ENCODE data around the gene SLC2A9. TPM values are rescaled to one million over a fixed set of nuclear protein-coding genes. Genes with fewer than 3 reads are reported as not detected.
A peak's percentile ranks its signal among the peaks of the same experiment; 100 is the strongest.

The SLC2A9 gene
- total RNA-seq, 1 experiment from 2014 or later = 33.3 TPM

GRCh38 chr4:10032625-10033024 is 11.3 kb upstream of the SLC2A9 start:
- POLR2A ChIA-PET = interaction anchor here (0.8 to 5.3 kb wide), 6 partner anchors 9 to 84 kb away, joined by 3 to 28 read pairs (median 6); partner anchors contain the start of genes SLC2A9 and WDR1
- intact Hi-C loops (cut with micrococcal nuclease) = no loop called here
- no TSS peak for BruUV-seq (replicated peaks)
- Mint-ChIP-seq H3K4me1 (ENCODE audit: insufficient read depth, unreplicated experiment) (peaks cover 27% of the 10 kb centered on the region), H3K27ac (ENCODE audit: low read depth, unreplicated experiment) (no peak overlapping the region), H3K27me3 (ENCODE audit: insufficient read depth, unreplicated experiment) (no peaks in the 10 kb centered on the region), H3K4me3 (ENCODE audit: unreplicated experiment) (no peak overlapping the region), H3K9me3 (ENCODE audit: unreplicated experiment) (no peaks in the 10 kb centered on the region), H3K36me3 (ENCODE audit: insufficient read depth, unreplicated experiment) (no peaks in the 10 kb centered on the region)
- CTCF ChIA-PET = interaction anchor here (0.6 to 1.5 kb wide), 8 partner anchors 11 to 875 kb away, joined by 3 to 10 read pairs (median 3); partner anchors contain the start of gene SLC2A9
- peak; percentile 95 for DNase-seq (ENCODE audit: unreplicated experiment)
- TF ChIP-seq CTCF (IDR thresholded peaks at IDR 0.05; ENCODE audit: unreplicated experiment) = no peak

GRCh38 chr4:10031668-10032590 is 10.6 kb upstream of the SLC2A9 start:
- TF ChIP-seq CTCF (IDR thresholded peaks at IDR 0.05; ENCODE audit: unreplicated experiment) = no peak
- no peak overlapping the region for H3K4me3 Mint-ChIP-seq (ENCODE audit: unreplicated experiment)
- CTCF ChIA-PET = interaction anchor here (0.6 to 2.1 kb wide), 10 partner anchors 12 to 1799 kb away, joined by 3 to 13 read pairs (median 3); no protein-coding TSS in a partner anchor
- peaks cover 27% of the 10 kb centered on the region for H3K4me1 Mint-ChIP-seq (ENCODE audit: insufficient read depth, unreplicated experiment)
- no peak for DNase-seq (ENCODE audit: unreplicated experiment)
- no peaks in the 10 kb centered on the region for H3K27me3 Mint-ChIP-seq (ENCODE audit: insufficient read depth, unreplicated experiment)
- no TSS peak for BruUV-seq (replicated peaks)
- POLR2A ChIA-PET = interaction anchor here (0.8 to 5.3 kb wide), 6 partner anchors 9 to 85 kb away, joined by 3 to 28 read pairs (median 6); partner anchors contain the start of genes SLC2A9 and WDR1
- no peak overlapping the region for H3K27ac Mint-ChIP-seq (ENCODE audit: low read depth, unreplicated experiment)
- H3K36me3 Mint-ChIP-seq (ENCODE audit: insufficient read depth, unreplicated experiment) = no peaks in the 10 kb centered on the region
- no peaks in the 10 kb centered on the region for H3K9me3 Mint-ChIP-seq (ENCODE audit: unreplicated experiment)
- intact Hi-C loops (cut with micrococcal nuclease) = no loop called here

DNA sequence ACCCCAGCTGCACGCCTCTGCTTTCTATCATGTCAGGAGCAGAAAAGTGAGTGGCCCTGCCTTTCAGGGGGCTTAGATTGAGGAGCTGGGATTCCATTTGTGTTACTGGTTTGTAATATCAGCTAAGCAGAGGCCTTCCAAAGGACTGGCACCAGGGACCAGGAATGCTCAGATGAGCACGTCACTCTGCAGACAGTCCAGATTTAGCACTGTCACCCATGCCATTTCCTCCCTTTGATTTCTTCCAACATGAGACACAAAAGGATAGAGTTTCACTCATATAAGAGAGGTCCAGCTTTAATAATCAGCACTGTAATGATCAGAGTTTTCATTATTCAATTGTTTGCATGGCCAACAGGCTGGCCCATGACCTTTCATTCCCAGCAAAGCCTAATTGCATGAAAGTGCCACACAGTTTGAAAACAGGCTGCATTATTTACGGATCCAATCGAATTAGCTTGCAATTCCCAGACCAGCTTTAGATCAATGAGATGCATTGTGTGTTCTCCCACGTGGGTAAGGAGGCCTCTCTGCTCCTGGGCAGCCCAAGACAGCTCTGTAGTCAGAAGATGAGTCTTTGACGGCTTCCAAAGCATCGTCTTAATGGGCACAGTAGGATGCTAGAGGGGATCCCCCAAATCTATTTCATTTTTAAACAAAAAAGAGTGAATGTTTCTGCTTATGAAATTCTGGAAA is 9.8 kb upstream of the SLC2A9 start:
- no peaks in the 10 kb centered on the region for H3K9me3 Mint-ChIP-seq (ENCODE audit: unreplicated experiment)
- H3K36me3 Mint-ChIP-seq (ENCODE audit: insufficient read depth, unreplicated experiment) = no peaks in the 10 kb centered on the region
- no TSS peak for BruUV-seq (replicated peaks)
- no peaks in the 10 kb centered on the region for H3K27me3 Mint-ChIP-seq (ENCODE audit: insufficient read depth, unreplicated experiment)
- H3K4me1 Mint-ChIP-seq (ENCODE audit: insufficient read depth, unreplicated experiment) = peaks cover 27% of the 10 kb centered on the region
- TF ChIP-seq CTCF (IDR thresholded peaks at IDR 0.05; ENCODE audit: unreplicated experiment) = no peak
- intact Hi-C loops (cut with micrococcal nuclease) = no loop called here
- no peak overlapping the region for H3K27ac Mint-ChIP-seq (ENCODE audit: low read depth, unreplicated experiment)
- DNase-seq (ENCODE audit: unreplicated experiment) = no peak
- ChIA-PET POLR2A (interaction anchor here (5.3 kb wide), 1 partner anchor 10 kb away, joined by 28 read pairs; the partner anchor contains the start of gene SLC2A9), CTCF (interaction anchor here (0.6 to 2.1 kb wide), 6 partner anchors 9 to 1800 kb away, joined by 3 to 13 read pairs (median 3); no protein-coding TSS in a partner anchor)
- no peak overlapping the region for H3K4me3 Mint-ChIP-seq (ENCODE audit: unreplicated experiment)

DNA sequence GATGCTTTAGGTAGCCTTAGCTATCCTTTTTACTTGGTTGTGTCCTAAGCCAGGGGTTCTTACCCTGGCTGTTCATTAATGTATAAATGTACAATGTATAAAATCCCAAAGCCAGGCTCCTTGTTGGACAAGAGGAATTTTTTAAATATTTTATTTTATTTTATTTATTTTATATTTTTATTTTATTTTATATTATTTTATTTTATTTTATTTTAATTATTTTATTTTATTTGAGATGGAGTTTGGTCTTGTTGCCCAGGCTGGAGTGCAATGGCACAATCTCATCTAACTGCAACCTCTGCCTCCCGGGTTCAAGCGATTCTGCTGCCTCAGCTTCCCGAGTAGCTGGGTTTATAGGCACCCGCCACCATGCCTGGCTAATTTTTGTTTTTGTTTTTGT is 8.1 kb upstream of the SLC2A9 start:
- POLR2A ChIA-PET = interaction anchor here (5.3 kb wide), 1 partner anchor 8 kb away, joined by 28 read pairs; the partner anchor contains the start of gene SLC2A9
- BruUV-seq (replicated peaks) = no TSS peak
- no peak for TF ChIP-seq CTCF (IDR thresholded peaks at IDR 0.05; ENCODE audit: unreplicated experiment)
- DNase-seq (ENCODE audit: unreplicated experiment) = no peak
- Mint-ChIP-seq H3K27ac (ENCODE audit: low read depth, unreplicated experiment) (no peak overlapping the region), H3K9me3 (ENCODE audit: unreplicated experiment) (no peaks in the 10 kb centered on the region), H3K4me3 (ENCODE audit: unreplicated experiment) (no peak overlapping the region), H3K4me1 (ENCODE audit: insufficient read depth, unreplicated experiment) (peaks cover 27% of the 10 kb centered on the region), H3K36me3 (ENCODE audit: insufficient read depth, unreplicated experiment) (no peaks in the 10 kb centered on the region), H3K27me3 (ENCODE audit: insufficient read depth, unreplicated experiment) (no peaks in the 10 kb centered on the region)
- CTCF ChIA-PET = interaction anchor here (1.5 to 1.7 kb wide), 2 partner anchors 8 to 15 kb away, joined by 3 to 7 read pairs; no protein-coding TSS in a partner anchor
- intact Hi-C loops (cut with micrococcal nuclease) = no loop called here

All from MCF 10A (cell line).